HG03103 (cell line): Measurements from ENCODE around the gene ISG20L2.
"Not testable (repeated sequence)": the region's sequence is repeated elsewhere in the genome, so short reads cannot be mapped to it uniquely, and the experiment has no call there.

Source experiments
- ATAC-seq: cut with Tn5 transposase; IDR thresholded peaks from one replicate; pipeline ENCODE4 v1.9.1; 2021; ENCODE audit warnings: low read depth; ENCODE audit not compliant: unreplicated experiment

ISG20L2 gene, protein sequence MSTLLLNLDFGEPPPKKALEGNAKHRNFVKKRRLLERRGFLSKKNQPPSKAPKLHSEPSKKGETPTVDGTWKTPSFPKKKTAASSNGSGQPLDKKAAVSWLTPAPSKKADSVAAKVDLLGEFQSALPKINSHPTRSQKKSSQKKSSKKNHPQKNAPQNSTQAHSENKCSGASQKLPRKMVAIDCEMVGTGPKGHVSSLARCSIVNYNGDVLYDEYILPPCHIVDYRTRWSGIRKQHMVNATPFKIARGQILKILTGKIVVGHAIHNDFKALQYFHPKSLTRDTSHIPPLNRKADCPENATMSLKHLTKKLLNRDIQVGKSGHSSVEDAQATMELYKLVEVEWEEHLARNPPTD

DNA sequence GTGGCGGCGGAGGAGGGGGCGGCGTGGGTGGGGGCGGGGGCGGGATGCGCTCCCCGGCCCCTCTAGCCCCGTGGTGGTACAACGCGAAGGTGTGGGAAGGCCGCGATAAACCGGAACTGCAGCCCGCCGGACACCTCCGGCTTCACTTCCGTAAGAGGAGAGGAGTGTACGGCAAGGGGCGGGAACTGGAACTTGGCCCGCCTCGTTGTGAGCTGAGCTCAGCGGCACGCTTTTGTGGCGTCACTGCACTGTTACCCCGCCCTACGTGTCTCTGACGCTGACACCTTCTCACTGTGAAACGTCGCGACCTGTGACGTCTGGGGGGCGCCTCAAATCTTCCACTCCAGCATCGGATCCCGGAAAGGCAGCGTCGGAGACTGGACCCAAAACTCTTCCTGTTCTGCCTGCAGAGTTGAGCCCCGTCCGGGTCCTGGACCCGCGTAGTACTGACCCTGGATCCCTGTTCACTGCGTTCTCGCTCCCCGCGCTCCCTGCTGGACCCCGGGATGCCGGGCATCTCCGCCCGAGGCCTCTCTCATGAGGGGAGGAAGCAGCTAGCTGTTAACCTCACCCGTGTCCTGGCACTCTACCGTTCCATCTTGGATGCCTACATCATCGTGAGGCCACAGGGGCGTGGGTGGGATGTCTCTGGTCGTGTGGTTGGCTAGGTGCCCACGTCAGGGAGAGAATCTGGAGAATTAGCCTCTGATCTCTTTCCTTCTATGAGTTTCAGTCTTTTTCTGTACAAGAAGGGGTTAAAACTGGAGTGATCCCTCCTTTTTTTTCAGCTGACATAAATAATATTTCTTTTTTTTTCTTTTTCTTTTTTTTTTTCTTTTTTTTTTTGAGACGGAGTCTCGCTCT is at the start of gene ISG20L2:
Gene ISG20L2, minus strand, starts transcription at position 168 of the 864 bp plus-strand sequence. CDS start 1,114 bp downstream, outside the sequence.
- ATAC-seq: peak; percentile 78

DNA sequence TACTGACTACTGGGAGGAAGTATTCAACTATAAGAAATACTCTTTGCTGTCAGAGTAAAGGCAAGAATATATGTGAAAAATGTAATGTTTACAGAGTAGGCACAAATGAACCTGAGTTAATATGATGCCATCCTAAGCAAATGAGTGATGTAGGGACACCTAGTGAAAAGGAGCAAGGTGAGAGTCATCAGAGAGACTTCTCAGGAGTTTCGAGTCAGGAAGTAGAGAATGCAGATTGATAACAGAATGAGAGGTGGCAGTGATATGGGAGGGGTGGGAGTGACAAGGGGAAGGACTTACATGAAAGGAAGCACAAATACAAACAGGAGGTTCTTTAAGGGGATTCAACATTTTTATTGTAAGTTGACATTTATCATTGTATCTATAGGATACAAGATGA is 49.0 kb upstream of the ISG20L2 start:
- no peak for ATAC-seq

DNA sequence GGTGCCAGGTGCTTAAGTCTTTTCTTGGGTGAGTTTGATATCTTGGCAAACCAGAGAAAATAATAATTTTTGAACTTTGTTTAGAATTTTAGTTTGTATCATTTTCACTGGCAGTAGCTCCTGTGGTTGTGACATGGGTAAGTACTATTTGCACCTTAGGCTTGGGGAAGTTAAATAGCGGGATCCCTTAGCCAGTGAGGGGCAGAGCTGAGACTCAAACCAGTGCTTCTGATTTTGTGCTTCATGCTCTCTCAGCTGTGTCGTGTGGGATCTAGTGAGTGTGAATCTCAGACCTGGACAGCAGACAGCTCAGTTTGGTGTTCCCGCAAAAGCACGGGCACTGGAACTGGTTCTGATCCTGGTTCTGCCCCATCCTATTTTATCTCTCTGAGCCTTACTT is 48.4 kb upstream of the ISG20L2 start:
- no peak for ATAC-seq

DNA sequence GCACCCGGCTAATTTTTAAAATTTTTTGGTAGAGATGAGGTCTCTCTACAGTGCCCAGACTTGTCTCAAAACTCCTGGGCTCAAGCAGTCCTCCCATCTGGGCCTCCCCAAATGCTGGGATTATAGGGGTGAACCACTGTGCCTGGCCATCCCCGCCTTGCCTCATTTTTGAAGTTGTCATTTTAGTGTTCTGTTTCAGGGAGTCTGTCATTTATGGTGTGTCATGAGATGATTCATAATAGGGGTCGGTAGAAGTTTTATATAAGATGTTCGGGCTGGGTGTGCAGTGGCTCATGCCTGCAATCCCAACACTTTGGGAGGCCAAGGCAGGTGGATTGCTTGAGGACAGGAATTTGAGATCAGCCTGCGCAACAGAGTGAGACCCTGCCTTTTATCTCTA is 47.2 kb upstream of the ISG20L2 start:
- no peak for ATAC-seq

DNA sequence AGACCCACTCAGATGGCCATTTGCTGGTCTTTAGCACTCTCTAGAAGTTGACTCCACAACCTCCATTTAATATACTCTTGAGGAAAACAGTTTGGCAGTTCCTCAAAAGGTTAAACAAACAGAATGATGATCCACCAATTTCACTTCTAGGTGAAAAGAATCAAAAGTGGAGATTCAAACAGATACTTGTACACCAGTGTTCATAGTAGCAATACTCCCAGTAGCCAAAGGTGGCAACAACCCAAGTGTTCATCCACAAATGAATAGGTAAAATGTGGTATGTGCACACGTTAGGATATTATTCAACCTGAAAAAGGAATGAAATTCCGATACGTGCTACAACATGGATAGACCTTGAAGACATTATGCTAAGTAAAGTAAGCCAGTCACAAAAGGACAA is 45.0 kb upstream of the ISG20L2 start:
- no peak for ATAC-seq

DNA sequence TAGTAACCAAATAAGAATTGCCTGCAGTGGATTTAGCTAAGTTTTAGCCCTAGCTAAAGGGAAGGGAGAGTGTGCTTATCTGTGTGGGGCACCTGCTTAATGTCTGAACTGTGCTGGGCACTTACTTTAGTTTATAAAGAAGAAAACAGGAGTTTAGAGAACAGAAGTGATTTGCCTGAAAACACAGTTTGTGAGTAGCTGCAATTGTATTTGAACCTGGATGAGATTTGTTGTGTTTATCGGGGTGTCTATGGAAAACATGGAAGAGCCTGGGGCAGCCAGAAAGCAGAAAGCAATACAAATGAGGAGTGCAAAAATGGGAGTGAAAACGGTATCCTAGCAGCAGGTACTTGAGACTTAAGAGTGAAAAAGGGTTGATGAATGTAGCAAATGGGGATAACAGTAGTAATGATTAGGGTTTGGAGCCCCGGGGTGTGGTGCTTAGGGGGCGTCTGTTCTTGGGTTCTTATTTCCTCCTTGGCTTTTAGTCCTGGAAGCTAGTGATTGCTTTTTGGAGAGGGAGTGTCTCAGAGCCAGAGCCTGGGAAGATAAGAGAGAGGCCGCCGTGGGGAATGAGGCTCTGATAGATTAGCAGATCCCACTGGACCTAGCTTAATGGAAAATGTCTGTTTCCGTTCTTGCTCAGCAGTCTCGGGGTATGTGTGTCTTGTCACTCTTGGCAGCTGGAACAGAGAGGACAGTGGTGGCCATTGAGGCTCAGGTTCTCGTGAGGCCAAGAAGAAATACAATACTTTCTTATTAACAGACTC is 44.3 kb upstream of the ISG20L2 start:
- no peak for ATAC-seq

DNA sequence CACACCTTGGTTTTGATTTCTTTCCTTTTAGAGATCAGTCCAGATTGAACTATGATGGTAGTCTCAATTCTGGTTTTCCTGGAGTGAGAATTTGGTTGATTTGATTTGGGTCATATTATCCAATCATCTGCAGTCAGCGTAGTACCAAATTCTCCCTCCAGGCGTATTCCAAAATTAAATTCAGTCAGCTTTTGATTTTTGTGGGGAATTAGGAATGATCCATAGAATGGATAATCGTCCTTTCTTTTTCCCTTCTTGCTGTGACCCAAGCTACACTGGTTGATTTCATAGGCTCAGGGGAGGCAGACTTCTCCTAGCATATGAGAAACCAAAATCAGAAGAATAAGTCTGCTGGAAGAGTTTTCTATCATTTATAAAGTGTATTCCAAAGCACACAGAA is 43.7 kb upstream of the ISG20L2 start:
- ATAC-seq: no peak

DNA sequence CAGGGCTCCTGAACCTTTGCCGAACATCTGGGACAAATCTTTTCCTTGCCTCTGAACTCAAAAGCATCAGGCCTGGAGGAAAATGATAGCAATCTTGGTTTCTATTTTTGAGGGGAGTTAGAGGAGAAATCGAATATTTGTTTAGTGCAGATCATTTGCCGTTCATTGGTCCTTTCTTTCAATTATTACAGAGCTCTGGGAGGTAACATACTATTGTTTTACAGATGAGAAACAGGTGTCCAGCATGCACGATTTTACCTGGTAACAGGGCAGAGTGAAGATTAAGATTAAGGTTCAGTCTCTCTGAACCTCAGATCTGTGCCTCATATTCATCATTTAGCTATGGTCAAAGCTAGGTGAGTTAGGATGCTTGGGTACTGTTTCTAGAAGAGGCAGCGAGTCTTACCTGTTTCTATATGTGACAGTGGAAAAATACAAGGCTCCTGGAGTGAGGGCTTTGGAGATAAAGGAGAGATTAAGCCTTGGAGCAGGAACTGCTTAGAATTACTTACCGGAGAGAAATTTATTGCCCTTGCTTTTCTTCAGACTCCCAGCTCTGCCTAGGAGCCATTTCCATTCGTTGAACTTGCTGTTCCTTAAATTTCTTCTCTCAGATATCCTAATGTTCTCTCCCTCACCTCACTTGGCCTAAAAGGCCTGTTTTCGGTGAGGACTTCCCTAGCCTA is 40.2 kb upstream of the ISG20L2 start:
- ATAC-seq: no peak

DNA sequence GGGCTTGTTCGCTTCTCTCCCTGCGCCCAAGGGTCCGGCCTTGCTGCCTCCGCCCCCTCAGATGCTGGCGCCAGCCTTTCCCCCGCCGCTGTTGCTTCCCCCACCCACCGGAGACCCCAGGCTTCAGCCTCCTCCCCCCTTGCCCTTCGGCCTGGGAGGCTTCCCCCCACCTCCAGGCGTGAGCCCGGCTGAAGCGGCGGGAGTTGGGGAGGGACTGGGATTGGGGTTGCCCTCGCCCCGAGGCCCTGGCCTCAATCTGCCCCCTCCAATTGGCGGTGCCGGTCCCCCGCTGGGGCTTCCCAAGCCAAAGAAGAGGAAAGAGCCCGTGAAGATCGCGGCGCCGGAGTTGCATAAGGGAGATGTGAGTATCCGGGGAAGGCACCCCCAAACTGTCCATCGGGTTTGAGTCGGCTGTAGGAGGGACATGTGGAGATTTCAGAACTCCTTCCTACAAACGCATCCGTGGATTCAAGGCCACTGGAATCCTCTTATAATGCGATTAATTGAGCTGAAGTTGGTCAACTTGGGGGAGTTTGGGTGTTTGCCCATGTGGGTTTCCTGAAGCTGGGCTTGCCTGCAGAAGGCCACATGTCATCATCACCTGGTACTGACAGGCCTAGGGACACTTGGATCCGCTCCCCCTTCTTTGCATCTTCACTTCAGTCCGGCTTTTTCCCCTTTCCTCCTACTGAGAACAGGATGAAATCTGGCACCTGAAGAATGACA is 39.5 kb upstream of the ISG20L2 start:
- no peak for ATAC-seq

DNA sequence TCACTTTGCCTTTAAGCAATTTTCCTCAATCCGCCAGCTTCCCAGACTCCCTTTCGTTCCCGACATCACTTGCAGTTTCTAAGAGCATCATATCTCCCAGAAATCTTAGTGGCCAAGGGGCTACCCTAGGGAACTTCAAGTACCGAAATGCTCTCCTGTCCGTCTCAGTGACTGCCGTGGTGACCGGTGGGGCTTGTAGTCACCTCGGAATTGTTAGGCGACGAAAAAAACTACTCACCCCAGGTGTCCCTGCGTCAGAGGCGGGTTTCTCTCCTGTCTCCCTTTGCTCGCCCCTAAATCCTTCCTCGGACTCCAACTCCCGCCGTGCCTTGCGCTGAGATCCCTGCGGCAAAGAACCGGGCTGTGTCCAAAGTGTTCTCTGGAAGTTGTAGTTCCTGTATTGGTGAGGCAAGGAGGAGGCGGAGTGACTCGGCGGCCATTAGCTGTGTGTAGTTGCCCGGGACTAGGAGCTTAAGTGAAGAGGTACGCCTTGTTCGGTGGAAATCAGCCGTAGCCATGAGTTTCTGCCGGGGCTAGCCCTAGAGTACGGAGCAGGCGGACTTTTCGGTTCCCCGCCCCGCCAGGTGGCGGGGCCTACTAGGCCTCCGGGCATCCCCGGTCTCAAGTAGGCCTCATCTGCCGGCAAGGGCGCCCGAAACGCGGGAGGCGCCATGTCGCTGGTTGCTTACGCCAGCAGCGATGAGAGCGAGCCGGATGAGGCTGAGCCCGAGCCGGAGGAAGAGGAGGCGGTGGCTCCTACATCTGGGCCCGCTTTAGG is 38.7 kb upstream of the ISG20L2 start, which contains the start of gene PRCC:
Gene PRCC, plus strand, starts transcription at position 435 of the 778 bp plus-strand sequence. Its CDS starts 237 bp downstream, at position 672.
- ATAC-seq: peak; percentile 91

DNA sequence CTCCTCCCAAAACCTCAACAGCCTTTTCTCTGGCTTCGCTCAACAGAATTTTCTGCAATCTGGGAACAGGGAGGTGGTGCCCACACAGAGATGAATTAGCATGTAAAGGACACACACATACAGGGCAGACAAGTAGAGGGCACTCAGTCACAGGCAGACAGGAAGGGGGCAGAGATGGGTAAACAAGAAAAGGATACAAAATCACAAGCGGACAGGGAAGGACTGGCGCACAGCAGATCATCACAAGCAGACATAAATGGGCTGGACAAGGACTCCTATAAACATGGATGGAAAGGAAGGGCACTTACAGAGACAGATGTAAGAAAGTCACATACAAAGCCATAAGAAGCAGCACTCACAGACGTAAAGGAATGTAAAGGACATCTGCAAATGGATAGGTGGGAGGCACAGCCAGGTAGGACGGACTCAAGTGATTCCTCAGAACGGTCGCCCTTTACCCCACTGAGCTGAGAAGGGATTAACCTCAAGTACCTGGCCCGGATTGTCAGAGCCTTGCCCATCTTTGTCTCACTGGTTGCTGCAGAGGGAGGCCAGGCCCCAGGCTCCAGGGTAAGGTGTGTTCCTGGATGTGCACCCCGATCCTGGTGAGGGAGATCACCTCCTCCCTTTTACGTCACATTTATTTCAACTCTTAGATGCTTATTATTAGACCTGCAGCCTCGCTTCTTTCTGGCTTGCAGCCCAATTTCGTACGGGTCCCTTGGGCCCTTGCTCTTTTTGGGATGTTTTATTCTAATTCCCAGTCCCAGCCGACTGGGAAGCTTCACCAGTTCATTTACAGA is 37.9 kb upstream of the ISG20L2 start:
- peak; percentile 17 for ATAC-seq

DNA sequence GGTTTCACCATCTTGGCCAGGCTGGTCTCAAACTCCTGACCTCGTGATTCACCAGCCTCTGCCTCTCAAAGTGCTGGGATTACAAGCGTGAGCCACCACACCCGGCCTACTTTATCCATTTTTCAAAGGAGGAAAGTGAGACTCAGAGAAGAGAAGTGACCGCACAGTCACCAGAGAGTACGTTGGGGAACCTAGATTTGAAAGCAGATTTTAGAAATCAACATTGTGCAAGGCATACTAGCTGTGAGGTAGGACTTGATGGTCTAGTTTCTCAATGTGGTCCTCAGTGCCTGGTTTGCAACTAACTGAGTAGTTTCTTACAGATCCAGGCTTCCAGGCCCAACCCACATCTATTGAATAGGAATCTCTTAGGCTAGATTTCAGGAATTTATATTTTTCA is 37.1 kb upstream of the ISG20L2 start:
- no peak for ATAC-seq

DNA sequence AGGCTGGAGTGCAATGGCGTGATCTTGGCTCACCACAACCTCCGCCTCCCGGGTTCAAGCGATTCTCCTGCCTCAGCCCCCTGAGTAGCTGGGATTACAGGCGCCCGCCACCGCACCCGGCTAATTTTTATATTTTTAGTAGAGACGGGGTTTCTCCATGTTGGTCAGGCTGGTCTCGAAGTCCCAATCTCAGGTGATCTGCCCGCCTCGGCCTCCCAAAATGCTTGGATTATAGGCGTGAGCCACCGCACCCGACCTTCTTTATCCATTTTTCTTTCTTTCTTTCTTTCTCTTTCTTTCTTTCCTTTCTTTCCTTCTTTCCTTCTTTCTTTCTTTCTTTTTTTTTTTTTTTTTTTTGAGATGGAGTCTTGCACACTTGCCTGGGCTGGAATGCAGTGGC is 36.6 kb upstream of the ISG20L2 start:
- ATAC-seq: not testable (repeated sequence)

DNA sequence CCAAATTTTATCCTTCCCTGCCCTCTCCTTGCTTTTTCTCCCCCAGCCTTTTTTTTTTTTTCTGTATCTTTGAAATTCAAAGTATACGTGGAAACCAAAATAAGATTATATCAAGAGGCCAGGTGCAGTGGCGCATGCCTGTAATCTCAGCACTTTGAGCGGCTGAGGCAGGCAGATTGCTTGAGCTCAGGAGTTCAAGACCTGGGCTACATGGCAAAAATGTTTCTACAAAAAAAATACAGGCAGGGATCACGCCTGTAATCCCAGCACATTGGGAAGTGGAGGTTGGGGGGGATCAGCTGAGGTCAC is 32.2 kb upstream of the ISG20L2 start:
- no peak for ATAC-seq

DNA sequence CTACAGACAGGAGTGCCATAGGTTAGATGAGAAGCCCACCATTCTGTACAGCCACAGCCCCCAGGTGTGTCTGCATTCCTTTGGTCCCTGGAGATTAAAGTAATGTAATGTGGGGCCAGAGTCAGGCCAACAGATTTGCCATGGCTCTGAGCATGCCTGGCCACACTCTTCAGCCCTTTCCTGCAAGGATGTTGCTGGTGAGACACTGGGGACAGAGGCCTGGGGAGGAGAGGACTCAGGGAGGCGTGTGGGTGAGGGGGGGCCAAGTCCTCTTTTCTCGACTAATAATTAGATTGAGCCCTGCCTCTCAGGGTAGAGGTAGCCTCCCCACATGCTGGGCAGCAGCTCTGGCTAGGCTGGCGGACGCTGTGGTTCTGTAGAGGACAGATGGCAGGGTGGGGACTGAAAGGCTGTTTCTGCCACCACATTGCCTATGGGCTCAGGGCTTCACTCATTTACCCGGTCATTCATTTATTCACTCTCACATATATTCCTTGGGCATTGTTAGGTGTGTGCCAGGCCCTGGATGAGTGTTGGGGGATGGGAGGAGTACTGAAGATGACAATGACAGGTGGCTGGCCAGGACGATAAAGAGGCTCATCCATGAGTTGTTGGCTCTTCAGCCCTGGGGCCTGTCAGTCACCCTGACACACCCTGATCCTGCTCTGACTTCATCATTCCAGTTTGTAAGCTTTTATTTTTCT is 31.7 kb upstream of the ISG20L2 start:
- ATAC-seq: no peak

DNA sequence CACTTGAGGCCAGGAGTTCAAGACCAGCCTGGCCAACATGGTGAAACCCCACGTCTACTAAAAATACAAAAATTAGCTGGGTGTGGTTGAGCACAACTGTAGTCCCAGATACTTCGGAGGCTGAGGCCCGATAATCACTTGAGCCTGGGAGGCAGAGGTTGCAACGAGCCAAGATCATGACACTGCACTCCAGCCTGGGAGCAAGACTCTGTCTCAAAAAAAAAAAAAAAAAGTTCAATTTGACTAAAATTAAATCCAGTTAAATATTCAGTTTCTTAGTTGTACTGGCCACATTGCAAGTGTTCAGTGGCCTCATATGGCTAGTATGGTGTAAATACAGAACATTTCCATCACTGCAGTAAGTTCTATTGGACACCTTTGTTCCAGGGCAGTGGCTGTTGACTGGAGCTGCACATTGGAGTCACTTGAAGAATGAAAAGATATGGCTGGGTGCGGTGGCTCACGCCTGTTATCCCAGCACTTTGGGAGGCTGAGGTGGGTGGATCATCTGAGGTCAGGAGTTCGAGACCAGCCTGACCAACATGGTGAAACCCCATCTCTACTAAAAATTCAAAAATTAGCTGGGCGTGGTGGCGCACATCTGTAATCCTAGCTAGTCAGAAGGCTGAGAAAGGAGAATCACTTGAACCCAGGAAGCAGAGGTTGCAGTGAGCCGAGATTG is 29.1 kb upstream of the ISG20L2 start:
- not testable (repeated sequence) for ATAC-seq

DNA sequence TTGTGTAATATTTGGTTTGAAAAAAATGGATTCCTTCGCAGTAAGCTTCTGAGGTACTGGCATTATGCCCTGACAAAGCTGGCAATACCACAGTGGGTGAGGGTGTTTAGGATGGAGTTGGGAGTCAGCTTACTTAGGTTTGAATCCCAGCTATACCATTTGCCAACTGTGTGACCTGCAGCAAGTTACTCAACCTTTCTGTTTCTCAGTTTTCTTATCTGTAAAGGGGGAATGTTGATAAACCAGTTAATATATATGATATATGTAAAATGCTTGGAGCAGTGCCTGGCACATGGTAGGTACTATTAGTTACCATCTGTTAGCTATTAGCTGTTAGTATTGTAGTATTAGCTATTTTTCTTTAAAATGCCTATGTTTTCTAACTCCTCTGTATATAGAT is 27.8 kb upstream of the ISG20L2 start:
- ATAC-seq: no peak
